Gastrocnemius medialis (tissue), 4 donors: ENCODE results near the gene MYOZ2. TPM values are rescaled to one million over a fixed set of nuclear protein-coding genes. Genes with fewer than 3 reads are reported as not detected.
A peak's percentile ranks its signal among the peaks of the same experiment; 100 is the strongest.

Experiments
- ATAC-seq, 2 donors: fragments of 150-250 bp; one replicate each; pipeline ENCODE4 v1.9.1; 2016
- DNase-seq, 2 donors: peaks; one replicate each; pipeline ENCODE4 v3.0.0-alpha.2; 2019
- H3K27ac ChIP-seq, 4 donors: fragments of 200-600 bp; sonication (generic); 1 replicate in 1 of 4; 2 replicates in 3 of 4; pipeline ENCODE4 v1.5.1; 2016 to 2018; ENCODE audit warnings: mild to moderate bottlenecking in 2 of 4, moderate library complexity in 1 of 4
- H3K27me3 ChIP-seq, 3 donors: fragments of 200-600 bp; sonication (generic) in 2 of 3; 1 replicate in 1 of 3; 2 replicates in 2 of 3; pipeline versions ENCODE4 v1.5.1 to v1.6.0; 2016 to 2019; ENCODE audit warnings: mild to moderate bottlenecking in 1 of 3, moderate library complexity in 1 of 3
- H3K36me3 ChIP-seq, 2 donors: fragments of 200-600 bp; sonication (generic) in 1 of 2; one replicate each; pipeline ENCODE4 v1.5.1; 2017 to 2018
- H3K4me1 ChIP-seq, 2 donors: fragments of 200-600 bp; sonication (generic) in 1 of 2; one replicate each; pipeline ENCODE4 v1.5.1; 2016 to 2017; ENCODE audit warnings: mild to moderate bottlenecking in 2 of 2
- H3K4me3 ChIP-seq, 4 donors: fragments of 200-600 bp; sonication (generic) in 3 of 4; 1 replicate in 1 of 4; 2 replicates in 3 of 4; pipeline ENCODE4 v1.5.1; 2016 to 2019; ENCODE audit warnings: mild to moderate bottlenecking in 2 of 4
- H3K9me3 ChIP-seq, 3 donors: fragments of 200-600 bp; sonication (generic) in 2 of 3; 1 replicate in 1 of 3; 2 replicates in 2 of 3; pipeline ENCODE4 v1.5.1; 2016 to 2019
- POLR2A ChIP-seq, 2 donors: fragments of 450-650 bp; IDR thresholded peaks; one replicate each; pipeline ENCODE4 v1.6.1; 2017; ENCODE audit warnings: antibody characterized with exemption in 2 of 2, mild to moderate bottlenecking in 2 of 2, moderate library complexity in 2 of 2
- in situ Hi-C, 4 donors: fragments of 200-750 bp; cut with MboI; loops; one replicate each; pipeline versions ENCODE4 v1.15.0 to v1.8.0; 2017; ENCODE audit warnings: low sequenced_read_pairs in 4 of 4
- intact Hi-C: fragments of 100-400 bp; cut with DNase I; formaldehyde crosslinking; loops from one replicate; pipeline ENCODE4 v1.15.1; 2023; ENCODE audit warnings: low total_unique reads
- total RNA-seq, 4 donors: library from RNA; depleted of rRNA; stranded (reverse); fragments of >200 nt; gene quantifications; one replicate each; pipeline versions ENCODE4 v1.1.0 to v1.2.3, GENCODE V29; 2016
- TF ChIP-seq, protein P1 (sequence below), 5 experiments: fragments of 450-650 bp in 3 of 5; fragments of 200-600 bp in 2 of 5; sonication (generic) in 2 of 5; IDR thresholded peaks in 4 of 5; conservative IDR thresholded peaks in 1 of 5; 1 replicate in 4 of 5; 2 replicates in 1 of 5; pipeline ENCODE4 v1.5.1; 2016 to 2019; ENCODE audit warnings: antibody characterized with exemption in 5 of 5, mild to moderate bottlenecking in 3 of 5, moderate library complexity in 3 of 5

The MYOZ2 gene
- total RNA-seq, 4 donors from 2014 or later = 30.6 to 290 (median 87.9) TPM

DNA sequence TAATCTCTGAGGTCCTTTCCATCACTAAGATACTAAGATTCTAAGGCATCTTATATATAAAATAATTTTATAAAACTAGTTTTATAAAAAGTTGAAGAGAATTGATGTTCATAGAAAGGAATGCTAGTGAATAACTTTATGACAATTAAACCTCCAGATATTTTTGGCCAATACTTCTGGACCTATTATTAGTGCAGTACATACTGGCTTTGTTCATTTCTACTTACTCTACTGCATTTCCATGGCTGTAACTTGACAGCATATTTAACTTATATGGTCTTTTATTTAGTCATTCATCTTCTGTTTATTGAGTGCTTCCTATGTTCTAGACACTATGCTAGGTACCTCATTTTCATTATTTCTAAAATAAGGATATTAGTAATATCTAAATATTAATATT lies 70.1 kb downstream of the MYOZ2 start:
- Histone ChIP-seq H3K27ac (peak overlapping the region; percentile 24 to 76 (median 66)), H3K27me3 (no peaks in the 10 kb centered on the region), H3K4me1 (peaks cover 24% of the 10 kb centered on the region in 2 donors), H3K4me3 (no peak overlapping the region), H3K36me3 (no peaks in the 10 kb centered on the region), H3K9me3 (no peaks in the 10 kb centered on the region)
- intact Hi-C loops (no loop called here), in situ Hi-C loops (loop anchor here in 1 of 4 donors (25.0 kb wide), 1 partner anchor 168 kb away; no protein-coding TSS in a partner anchor)
- no peak for ATAC-seq
- TF ChIP-seq POLR2A (IDR thresholded peaks at IDR 0.05) = no peak
- TF ChIP-seq, protein P1, sequence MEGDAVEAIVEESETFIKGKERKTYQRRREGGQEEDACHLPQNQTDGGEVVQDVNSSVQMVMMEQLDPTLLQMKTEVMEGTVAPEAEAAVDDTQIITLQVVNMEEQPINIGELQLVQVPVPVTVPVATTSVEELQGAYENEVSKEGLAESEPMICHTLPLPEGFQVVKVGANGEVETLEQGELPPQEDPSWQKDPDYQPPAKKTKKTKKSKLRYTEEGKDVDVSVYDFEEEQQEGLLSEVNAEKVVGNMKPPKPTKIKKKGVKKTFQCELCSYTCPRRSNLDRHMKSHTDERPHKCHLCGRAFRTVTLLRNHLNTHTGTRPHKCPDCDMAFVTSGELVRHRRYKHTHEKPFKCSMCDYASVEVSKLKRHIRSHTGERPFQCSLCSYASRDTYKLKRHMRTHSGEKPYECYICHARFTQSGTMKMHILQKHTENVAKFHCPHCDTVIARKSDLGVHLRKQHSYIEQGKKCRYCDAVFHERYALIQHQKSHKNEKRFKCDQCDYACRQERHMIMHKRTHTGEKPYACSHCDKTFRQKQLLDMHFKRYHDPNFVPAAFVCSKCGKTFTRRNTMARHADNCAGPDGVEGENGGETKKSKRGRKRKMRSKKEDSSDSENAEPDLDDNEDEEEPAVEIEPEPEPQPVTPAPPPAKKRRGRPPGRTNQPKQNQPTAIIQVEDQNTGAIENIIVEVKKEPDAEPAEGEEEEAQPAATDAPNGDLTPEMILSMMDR (IDR thresholded peaks at IDR 0.05 in 4 of 5, conservative IDR thresholded peaks at IDR 0.05 in 1 of 5) = no peak
- DNase-seq = no peak

DNA sequence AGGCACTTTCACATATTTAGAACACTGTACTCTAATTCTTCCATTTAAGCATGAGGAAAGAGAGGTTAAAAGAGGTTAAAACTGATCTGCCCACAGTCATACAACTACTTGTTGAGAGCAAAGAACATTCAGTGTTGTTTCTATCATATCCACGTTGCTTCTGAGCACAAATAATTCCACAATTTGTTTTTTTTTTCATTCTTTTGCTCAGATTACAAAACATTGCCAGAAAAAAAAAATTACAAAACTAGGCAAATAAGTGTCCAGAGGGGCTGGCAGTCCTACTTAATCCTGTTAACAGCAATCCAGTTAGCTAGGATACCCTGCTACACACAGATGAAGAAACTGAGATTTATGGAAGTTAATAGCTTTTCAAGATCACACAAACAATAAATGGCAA lies 70.5 kb downstream of the MYOZ2 start:
- ATAC-seq = peak; percentile 64 to 72
- no peaks in the 10 kb centered on the region for H3K27me3 ChIP-seq
- H3K9me3 ChIP-seq = no peaks in the 10 kb centered on the region
- TF ChIP-seq, protein P1 (IDR thresholded peaks at IDR 0.05 in 4 of 5, conservative IDR thresholded peaks at IDR 0.05 in 1 of 5) = no peak
- TF ChIP-seq POLR2A (IDR thresholded peaks at IDR 0.05) = peak in 1 of 2 donors; percentile 18
- DNase-seq = no peak
- no peaks in the 10 kb centered on the region for H3K36me3 ChIP-seq
- no peak overlapping the region for H3K4me3 ChIP-seq
- in situ Hi-C loops (loop anchor here in 1 of 4 donors (25.0 kb wide), 1 partner anchor 169 kb away; no protein-coding TSS in a partner anchor), intact Hi-C loops (no loop called here)
- peak overlapping the region; percentile 24 to 76 (median 66) for H3K27ac ChIP-seq
- peaks cover 24 to 25% of the 10 kb centered on the region in 2 donors for H3K4me1 ChIP-seq

DNA sequence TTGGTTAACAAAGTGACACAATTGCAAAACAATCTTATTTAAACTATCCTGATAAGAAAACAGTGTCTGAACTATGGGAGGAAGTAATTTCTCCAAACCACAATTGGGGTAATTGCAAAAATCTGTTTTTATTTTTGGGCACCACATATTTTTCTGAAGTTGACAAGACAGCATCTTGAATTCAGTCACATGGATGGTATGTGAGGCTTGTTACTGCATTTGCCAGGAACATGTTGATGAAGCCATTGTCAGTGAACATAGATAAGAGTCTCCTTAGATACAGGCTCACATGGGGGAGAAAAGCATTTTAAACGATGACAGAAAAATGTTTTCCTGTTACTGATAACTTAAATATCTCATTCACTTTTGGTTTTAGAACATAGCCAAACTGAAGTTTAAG lies 71.4 kb downstream of the MYOZ2 start:
- intact Hi-C loops = no loop called here
- TF ChIP-seq, protein P1 (IDR thresholded peaks at IDR 0.05 in 4 of 5, conservative IDR thresholded peaks at IDR 0.05 in 1 of 5) = no peak
- no peak for TF ChIP-seq POLR2A (IDR thresholded peaks at IDR 0.05)
- peak overlapping the region in 3 of 4 donors; percentile 8 to 76 (median 72) for H3K27ac ChIP-seq
- peaks cover 24 to 31% of the 10 kb centered on the region in 2 donors for H3K4me1 ChIP-seq
- no peaks in the 10 kb centered on the region for H3K9me3 ChIP-seq
- H3K4me3 ChIP-seq = no peak overlapping the region
- no peaks in the 10 kb centered on the region for H3K36me3 ChIP-seq
- H3K27me3 ChIP-seq = no peaks in the 10 kb centered on the region
- no peak for DNase-seq
- in situ Hi-C loops = loop anchor here in 1 of 4 donors (25.0 kb wide), 1 partner anchor 170 kb away; no protein-coding TSS in a partner anchor
- no peak for ATAC-seq

DNA sequence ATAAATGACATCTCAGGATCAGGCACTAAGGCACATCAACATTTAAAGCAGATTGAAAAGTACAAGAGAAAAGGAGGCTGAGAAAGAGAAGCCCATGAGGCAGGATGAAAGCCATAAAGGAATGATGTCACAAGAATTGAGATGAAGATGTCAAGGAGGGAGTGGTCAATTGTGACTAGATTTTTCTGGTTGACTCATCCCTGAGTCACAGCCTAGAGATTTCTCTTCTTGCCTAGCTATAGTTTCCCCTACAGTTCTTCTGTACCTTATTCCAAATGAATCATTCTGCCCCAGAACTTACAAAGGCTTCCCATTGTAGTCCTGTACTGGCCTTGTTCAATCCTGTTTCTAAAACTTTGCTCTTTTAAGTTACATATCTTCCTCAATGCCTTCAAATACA lies 73.4 kb downstream of the MYOZ2 start:
- Histone ChIP-seq H3K36me3 (no peaks in the 10 kb centered on the region), H3K4me1 (peaks cover 24 to 30% of the 10 kb centered on the region in 2 donors), H3K4me3 (no peak overlapping the region), H3K27me3 (no peaks in the 10 kb centered on the region), H3K27ac (peak overlapping the region; percentile 16 to 35 (median 30)), H3K9me3 (no peaks in the 10 kb centered on the region)
- no peak for ATAC-seq
- intact Hi-C loops = no loop called here
- no peak for DNase-seq
- in situ Hi-C loops = loop anchor here in 1 of 4 donors (25.0 kb wide), 1 partner anchor 172 kb away; no protein-coding TSS in a partner anchor
- TF ChIP-seq, protein P1 (IDR thresholded peaks at IDR 0.05 in 4 of 5, conservative IDR thresholded peaks at IDR 0.05 in 1 of 5) = no peak
- peak in 1 of 2 donors; percentile 8 for TF ChIP-seq POLR2A (IDR thresholded peaks at IDR 0.05)
